ENCODE measurements around the gene IBA57. TPM values are rescaled to one million over a fixed set of nuclear protein-coding genes. Genes with fewer than 3 reads are reported as not detected.
A peak's percentile ranks its signal among the peaks of the same experiment; 100 is the strongest.

The IBA57 gene
- total and polyA plus RNA-seq, 11 donors, result 4.8 to 18.6 (median 11.8) TPM

- 57 to 77% (median 70%) methylated on average over 3 to 8 of the region's 8 CpGs for WGBS, 4 donors
- intact Hi-C loops (cut with DNase I), result loop anchor here in 3 of 10 donors (5.0 kb wide), 1 partner anchor 40 kb away; the partner anchor contains the start of gene IBA57 (in 3 of the 3)
- Histone ChIP-seq H3K4me3 (peak overlapping the region in 1 of 12 donors; percentile 79), H3K4me1 (peaks cover 0 to 49% (median 17%) of the 10 kb centered on the region in 12 donors), H3K9me3 (no peaks in the 10 kb centered on the region), H3K27me3 (peaks cover 0 to 3% (median 0%) of the 10 kb centered on the region in 9 donors), H3K27ac (peak overlapping the region; percentile 36 to 100 (median 95)), H3K36me3 (peaks cover 0 to 7% (median 0%) of the 10 kb centered on the region in 9 donors)
- TF ChIP-seq CTCF (IDR thresholded peaks at IDR 0.05), result no peak
- no peak for TF ChIP-seq POLR2A (IDR thresholded peaks at IDR 0.05)
- DNase-seq (no peak), ATAC-seq (peak in 1 of 4 donors; percentile 0)
These were observed 41.8 kb downstream of the IBA57 start for GRCh38 chr1:228207381-228207810.

- peaks cover 0 to 11% (median 0%) of the 10 kb centered on the region in 9 donors for H3K36me3 ChIP-seq
- H3K27ac ChIP-seq, result peak within 1 kb of the TSS; percentile 82 to 100 (median 95)
- peaks cover 0 to 6% (median 0%) of the 10 kb centered on the region in 9 donors for H3K27me3 ChIP-seq
- intact Hi-C loops (cut with DNase I), result loop anchor here in 6 of 10 donors (1.0 to 5.0 kb wide), 3 partner anchors 41 to 42 kb away; partner anchors contain the start of gene IBA57 (in 3 of the 6)
- H3K9me3 ChIP-seq, result no peaks in the 10 kb centered on the region
- peak within 1 kb of the TSS; percentile 20 to 93 (median 67) for H3K4me3 ChIP-seq
- peak; percentile 59 to 80 (median 72) for ATAC-seq
- DNase-seq, result peak; percentile 75 to 83 (median 81)
- WGBS, 4 donors, result 22 to 27% (median 25%) methylated on average over 10 to 30 of the region's 30 CpGs
- H3K4me1 ChIP-seq, result peaks cover 0 to 57% (median 21%) of the 10 kb centered on the region in 12 donors
- TF ChIP-seq CTCF (IDR thresholded peaks at IDR 0.05) (no peak), POLR2A (IDR thresholded peaks at IDR 0.05) (peak; percentile 90 to 93)
These were observed 42.5 kb downstream of the IBA57 start, which contains the start of gene OBSCN for GRCh38 chr1:228207851-228208821. Gene OBSCN (plus strand): TSS chr1:228208044. CDS start chr1:228211784, 3,740 bp downstream.

GRCh38 chr1:228208831-228209551, 43.4 kb downstream of the IBA57 start:
- peaks cover 0 to 65% (median 25%) of the 10 kb centered on the region in 12 donors for H3K4me1 ChIP-seq
- no peaks in the 10 kb centered on the region for H3K9me3 ChIP-seq
- 32 to 47% (median 40%) methylated on average over 6 to 19 of the region's 19 CpGs for WGBS, 4 donors
- ATAC-seq, result peak in 3 of 4 donors; percentile 5 to 13 (median 12)
- peak overlapping the region; percentile 82 to 100 (median 95) for H3K27ac ChIP-seq
- peaks cover 0 to 11% (median 0%) of the 10 kb centered on the region in 9 donors for H3K36me3 ChIP-seq
- intact Hi-C loops (cut with DNase I), result loop anchor here in 6 of 10 donors (1.0 to 5.0 kb wide), 3 partner anchors 42 to 43 kb away; partner anchors contain the start of gene IBA57 (in 3 of the 6)
- H3K27me3 ChIP-seq, result peaks cover 0 to 6% (median 0%) of the 10 kb centered on the region in 9 donors
- TF ChIP-seq CTCF (IDR thresholded peaks at IDR 0.05) (no peak), POLR2A (IDR thresholded peaks at IDR 0.05) (no peak)
- peak in 2 of 5 donors; percentile 16 to 44 for DNase-seq
- H3K4me3 ChIP-seq, result peak overlapping the region; percentile 20 to 93 (median 67)
